HG03280 (cell line): ENCODE measurements around the gene ENPP7.

Source experiments
- ATAC-seq: cut with Tn5 transposase; IDR thresholded peaks from one replicate; pipeline ENCODE4 v1.9.1; 2021; ENCODE audit warnings: mild to moderate bottlenecking, moderate library complexity; ENCODE audit not compliant: unreplicated experiment

The ENPP7 gene

DNA sequence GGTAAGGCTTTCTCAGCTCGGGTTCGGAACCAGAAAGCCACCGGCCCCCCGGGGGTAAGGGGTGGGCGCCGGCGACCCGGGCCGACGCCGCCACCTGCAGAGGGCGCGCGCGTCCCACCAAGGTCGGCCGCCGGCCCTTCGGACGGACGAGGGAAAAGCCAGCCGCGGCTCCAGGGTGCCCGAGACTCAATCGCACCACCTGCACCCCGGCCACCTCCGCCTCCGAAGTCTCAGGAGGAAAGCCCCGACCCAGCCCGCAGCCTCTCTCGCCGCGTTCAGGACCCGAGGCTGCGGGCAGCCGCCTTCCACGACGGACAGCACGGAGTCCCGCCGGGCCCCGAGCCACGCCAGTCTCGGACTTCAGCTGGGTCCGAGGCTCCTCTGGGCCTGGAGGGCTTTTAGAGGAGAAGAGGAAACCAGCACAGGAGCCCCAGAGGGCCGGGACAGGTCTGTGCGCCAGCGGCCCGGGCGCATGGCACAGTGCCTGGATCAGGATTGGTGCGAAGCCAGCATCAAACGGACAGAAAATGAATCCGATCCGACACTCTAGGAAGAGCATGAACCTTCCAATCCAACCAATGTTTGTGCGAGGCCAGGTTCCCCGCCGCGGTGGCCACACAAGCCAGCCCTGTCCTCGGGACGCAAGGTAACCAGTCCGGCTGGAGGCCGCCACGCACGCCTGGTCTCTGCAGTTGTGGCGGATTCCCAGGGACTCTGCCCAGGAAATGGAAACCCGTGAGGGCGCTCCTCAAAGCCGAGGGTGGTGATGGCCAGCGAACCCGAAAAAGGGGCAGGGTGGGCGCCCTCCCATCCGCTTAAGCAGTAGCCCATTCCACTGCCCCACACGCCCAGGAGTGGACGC is 59.4 kb downstream of the ENPP7 start:
- no peak for ATAC-seq

DNA sequence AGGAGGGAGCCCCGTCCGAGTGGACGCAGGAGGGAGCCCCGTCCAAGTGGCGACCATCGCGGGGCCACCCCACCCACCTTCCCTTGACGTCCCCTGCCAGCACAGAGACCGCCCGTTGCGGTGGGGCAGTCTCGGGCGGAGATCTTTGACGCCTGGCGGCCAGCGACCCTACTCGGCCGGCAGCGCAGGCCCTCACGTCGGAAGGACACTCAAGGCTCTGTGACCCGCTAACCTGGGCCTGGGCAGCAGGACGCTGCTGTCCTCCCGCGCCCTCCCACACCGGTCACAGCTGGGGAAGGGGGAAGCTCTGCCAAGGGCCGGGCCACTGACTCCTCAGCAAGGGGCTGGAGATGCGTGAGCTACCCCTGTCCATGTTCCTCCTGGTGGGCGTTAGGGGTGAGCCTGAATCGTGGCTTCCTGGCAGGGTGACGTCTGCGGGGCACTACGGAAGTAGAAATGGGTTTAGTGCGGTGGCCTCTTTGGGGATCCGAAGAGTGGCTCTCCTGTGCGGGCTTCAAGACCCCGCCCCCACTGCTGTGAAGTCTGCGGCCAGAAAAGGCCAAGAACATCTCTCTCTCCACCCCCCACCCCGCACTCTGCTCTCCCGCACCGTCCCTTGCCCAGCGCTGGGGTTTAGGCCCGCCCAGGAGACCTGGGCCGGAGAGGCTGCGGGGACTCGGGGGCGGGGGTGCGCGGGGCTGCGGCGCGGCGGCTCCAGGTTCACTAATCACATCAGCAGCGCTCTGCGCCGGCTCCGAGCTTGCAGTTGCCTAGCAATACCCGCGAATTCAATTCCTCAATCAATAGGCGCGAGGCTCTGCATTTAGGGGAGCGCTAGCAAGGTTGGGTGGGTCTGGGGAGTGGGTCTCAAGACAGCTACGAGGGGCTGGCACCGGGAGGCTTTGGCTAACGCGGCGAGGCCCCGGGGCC is 60.3 kb downstream of the ENPP7 start:
- ATAC-seq: no peak

DNA sequence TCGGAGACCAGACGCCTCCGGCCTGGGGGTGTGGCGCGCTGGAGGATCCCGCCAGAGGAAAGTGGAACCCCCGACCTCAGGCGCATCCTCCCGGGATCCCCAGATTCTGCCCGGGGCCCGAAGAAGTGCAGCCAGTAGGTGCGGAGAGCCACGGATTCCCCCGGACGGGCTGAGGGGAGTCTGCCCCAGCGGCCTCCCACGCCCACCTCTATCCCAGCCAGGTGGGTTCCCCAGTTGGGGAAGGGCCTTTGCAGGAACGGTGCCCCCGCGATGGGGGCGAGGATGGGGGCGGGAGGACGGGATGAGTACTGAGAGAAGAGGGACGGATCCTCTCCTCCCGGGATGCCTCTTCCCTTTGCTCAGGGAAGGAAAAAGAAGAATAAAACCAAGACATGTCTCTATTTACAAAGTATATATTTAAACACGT is 61.0 kb downstream of the ENPP7 start:
- ATAC-seq: no peak
